GM12872 (cell line): ENCODE measurements around the gene SRSF2.

Source experiments
- CTCF ChIP-seq: IDR thresholded peaks from 3 replicates; pipeline ENCODE4 v1.5.1; 2011; ENCODE audit warnings: low read depth, mild to moderate bottlenecking, low read length, moderate library complexity; ENCODE audit not compliant: insufficient read depth

SRSF2 gene

DNA sequence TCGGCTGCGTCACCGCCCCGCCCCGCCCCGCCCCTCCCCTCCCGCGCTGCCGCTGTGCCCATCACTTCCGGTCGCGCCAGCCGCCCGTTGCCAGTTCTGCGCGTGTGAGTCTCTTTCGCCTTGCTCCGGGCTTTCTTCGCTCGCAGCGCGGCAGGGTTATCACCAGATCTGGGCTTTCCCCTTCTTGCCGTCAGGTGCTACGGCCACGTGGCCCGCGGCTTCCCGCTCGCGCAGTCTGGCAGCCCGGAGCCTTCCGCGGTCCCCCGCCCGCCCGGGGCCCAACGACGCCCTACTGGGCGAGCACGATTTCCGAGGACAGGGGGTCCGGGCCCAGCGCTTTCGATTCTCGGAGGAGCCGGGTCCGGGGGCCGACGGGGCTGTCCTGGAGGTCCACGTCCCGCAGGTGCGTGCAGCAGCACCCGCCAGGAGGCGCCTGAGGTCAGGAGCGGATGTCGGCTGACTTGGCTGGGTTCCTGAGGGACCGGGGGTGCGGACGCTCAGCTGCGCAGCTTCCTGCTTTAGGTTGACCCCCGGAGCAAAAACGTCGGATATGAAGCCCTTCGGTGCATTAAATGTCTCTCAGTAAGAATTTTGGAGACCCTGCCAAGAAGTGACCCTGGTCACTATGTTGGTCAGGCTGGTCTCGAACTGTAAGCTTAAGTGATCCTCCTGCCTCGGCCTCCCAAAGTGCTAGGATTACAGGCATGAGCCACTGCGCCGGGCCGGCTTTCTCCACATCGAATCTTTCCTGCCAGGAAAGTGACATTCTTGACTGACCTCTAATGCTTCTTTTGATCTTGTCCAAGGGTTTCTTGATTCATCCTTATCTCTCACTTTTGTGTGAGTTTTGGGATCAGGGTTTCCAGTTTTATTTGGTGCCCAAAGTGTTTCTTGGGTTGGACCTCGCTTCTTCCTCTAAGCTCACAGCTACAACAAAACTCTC is 10.1 kb downstream of the SRSF2 start, which contains the start of gene METTL23:
METTL23 (plus strand) TSS at position 64 of the 943 bp plus-strand sequence. CDS start 2,872 bp downstream, outside the sequence.
- TF ChIP-seq CTCF = peak; percentile 77

DNA sequence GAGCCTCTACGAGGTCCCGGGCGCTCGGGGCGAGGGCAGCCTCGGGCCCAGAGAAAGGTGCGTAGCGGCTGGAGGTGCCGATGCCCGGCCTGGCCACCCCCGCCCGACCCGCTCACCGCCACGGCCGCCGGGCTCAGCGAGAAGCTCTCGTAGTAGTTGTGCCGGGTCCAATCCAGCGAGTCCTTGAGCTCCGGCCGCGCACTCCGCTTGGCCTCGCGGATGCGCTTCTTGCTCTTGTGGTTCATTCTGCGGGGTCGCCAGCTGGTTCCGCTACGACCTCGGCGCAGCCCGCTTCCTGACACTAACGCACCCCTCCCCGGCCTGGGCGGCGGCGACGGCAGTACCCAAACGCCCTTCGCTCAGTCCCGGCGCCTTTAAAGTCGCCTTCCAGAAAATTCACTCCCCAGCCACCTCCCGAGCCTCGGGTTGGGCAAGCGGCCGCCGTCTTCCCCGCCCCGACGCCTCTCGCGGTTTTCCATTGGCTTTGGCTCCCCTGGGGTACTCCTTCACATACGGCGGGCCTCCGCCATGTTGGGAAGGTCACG is 10.8 kb downstream of the SRSF2 start, which contains the start of gene JMJD6:
JMJD6 (minus strand) TSS at position 376 of the 545 bp plus-strand sequence; CDS start at position 245, 131 bp downstream.
- TF ChIP-seq CTCF = no peak

DNA sequence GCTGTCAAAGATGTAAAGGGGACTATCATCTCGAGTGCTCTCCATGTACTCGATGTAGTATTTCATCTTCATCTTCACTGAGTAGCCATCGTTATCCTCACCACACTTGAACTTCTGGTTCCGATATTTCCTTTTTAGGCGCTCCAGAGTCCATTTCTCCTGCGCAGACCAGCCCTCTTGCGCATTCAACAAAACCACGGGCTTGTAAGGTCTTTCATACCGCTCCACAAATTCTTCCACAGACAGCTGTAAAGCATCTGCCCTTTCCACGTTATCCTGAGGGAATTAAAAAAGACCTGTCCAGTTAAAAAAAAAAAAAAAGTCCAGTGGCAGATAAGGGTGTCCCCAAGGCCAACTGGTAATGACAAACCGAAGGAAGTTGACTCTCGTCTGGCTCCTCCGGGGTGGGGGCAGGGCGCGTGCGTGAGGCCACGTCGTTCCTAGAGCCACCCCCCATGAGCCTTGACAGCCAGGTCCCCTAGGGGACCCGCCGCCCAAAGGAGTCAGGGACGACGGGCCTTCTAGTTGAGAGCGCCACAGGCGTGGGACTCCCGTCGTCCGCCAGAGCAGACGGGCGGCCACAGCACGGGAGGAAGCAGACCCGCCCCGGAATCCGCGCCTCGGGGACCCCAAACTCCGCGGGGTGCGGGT is 11.4 kb downstream of the SRSF2 start:
- TF ChIP-seq CTCF = no peak

- no peak for TF ChIP-seq CTCF
Observed at GRCh38 chr17:76723812-76724211, 13.3 kb downstream of the SRSF2 start.

GRCh38 chr17:76722279-76722678 is 14.9 kb downstream of the SRSF2 start:
- TF ChIP-seq CTCF = no peak

DNA sequence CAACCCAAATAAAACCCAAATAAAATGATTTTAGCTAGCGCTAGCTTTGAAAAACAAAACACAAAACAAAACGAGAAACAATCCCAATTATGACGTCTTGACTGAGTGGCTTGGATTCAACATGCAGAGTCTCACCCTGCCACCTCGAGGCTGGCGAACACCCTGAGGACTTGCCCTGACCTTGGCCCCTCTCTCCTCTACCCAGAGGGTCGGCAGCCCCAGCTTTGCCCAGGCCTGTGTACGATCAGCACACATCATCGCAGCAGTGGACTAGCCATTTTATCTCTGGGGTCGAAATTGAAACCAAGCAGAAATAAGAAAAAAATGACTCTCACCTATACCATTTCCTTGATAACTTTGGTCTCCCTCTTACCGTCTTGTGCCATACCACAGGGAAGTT is 15.7 kb downstream of the SRSF2 start:
- TF ChIP-seq CTCF = no peak

DNA sequence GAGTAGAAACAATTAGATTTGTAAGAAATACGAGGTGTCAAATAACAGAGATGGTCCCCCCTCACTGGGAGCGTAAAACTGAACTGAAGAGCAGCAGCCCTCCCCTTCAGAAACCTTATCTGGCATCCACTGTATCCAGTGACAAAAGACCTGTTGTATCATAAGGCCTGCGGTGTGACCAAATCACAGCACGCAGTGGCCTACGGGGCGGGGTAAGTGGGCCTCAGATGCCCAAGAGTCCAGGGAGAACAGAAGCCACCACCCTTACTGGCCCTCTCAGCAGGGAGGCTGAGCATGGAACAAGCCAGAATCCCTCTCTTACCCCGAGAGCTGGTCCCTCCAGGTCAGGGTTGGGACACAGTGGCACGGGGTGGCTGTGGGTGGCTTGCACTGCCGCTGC is 16.2 kb downstream of the SRSF2 start:
- TF ChIP-seq CTCF = no peak
